ENCODE measurements around the gene OR6X1. TPM values are rescaled to one million over a fixed set of nuclear protein-coding genes. Genes with fewer than 3 reads are reported as not detected.
A peak's percentile ranks its signal among the peaks of the same experiment; 100 is the strongest.
"Not testable (repeated sequence)": the region's sequence is repeated elsewhere in the genome, so short reads cannot be mapped to it uniquely, and the experiment has no call there.

OR6X1 gene
- total RNA-seq, 2 donors from 2014 or later: not detected

- Mint-ChIP-seq H3K4me1 (peaks cover 32% of the 10 kb centered on the region), H3K27ac (peak overlapping the region; percentile 94), H3K27me3 (peaks cover 13% of the 10 kb centered on the region), H3K4me3 (peak overlapping the region; percentile 98), H3K36me3 (ENCODE audit: low read depth) (peaks cover 6% of the 10 kb centered on the region)
- no peak for ATAC-seq
- no peak for DNase-seq
- no peaks in the 10 kb centered on the region for H3K9me3 ChIP-seq (ENCODE audit: control insufficient read depth, low read length, poor library complexity, severe bottlenecking)
These were observed 11.6 kb downstream of the OR6X1 start for GRCh38 chr11:123742724-123743120.

GRCh38 chr11:123742031-123742723 lies 12.1 kb downstream of the OR6X1 start:
- Mint-ChIP-seq H3K36me3 (ENCODE audit: low read depth) (peaks cover 6% of the 10 kb centered on the region), H3K27ac (peak overlapping the region; percentile 94), H3K4me3 (peak overlapping the region; percentile 98), H3K27me3 (peaks cover 13% of the 10 kb centered on the region), H3K4me1 (peaks cover 36% of the 10 kb centered on the region)
- no peaks in the 10 kb centered on the region for H3K9me3 ChIP-seq (ENCODE audit: control insufficient read depth, low read length, poor library complexity, severe bottlenecking)
- DNase-seq (no peak), ATAC-seq (peak; percentile 13)

GRCh38 chr11:123741159-123742030 lies 12.9 kb downstream of the OR6X1 start, which contains the start of gene ZNF202:
TSS of gene ZNF202 (minus strand) at chr11:123741660. CDS start at chr11:123730888, 10,772 bp downstream.
- peaks cover 36% of the 10 kb centered on the region for H3K4me1 Mint-ChIP-seq
- ATAC-seq (peak; percentile 98), DNase-seq (peak; percentile 83 to 86 (median 84))
- peak within 1 kb of the TSS; percentile 94 for H3K27ac Mint-ChIP-seq
- H3K27me3 Mint-ChIP-seq: peaks cover 12% of the 10 kb centered on the region
- H3K36me3 Mint-ChIP-seq (ENCODE audit: low read depth): peaks cover 6% of the 10 kb centered on the region
- H3K9me3 ChIP-seq (ENCODE audit: control insufficient read depth, low read length, poor library complexity, severe bottlenecking): no peaks in the 10 kb centered on the region
- peak within 1 kb of the TSS; percentile 98 for H3K4me3 Mint-ChIP-seq

- Mint-ChIP-seq H3K4me3 (peak overlapping the region; percentile 98), H3K4me1 (peaks cover 34% of the 10 kb centered on the region), H3K36me3 (ENCODE audit: low read depth) (peaks cover 6% of the 10 kb centered on the region), H3K27me3 (peaks cover 6% of the 10 kb centered on the region), H3K27ac (peak overlapping the region; percentile 94)
- DNase-seq: no peak
- H3K9me3 ChIP-seq (ENCODE audit: control insufficient read depth, low read length, poor library complexity, severe bottlenecking): no peaks in the 10 kb centered on the region
- ATAC-seq: no peak
These were observed 13.5 kb downstream of the OR6X1 start for GRCh38 chr11:123740787-123741158.

- no peak overlapping the region for H3K4me3 Mint-ChIP-seq
- H3K36me3 Mint-ChIP-seq (ENCODE audit: low read depth): peaks cover 11% of the 10 kb centered on the region
- H3K27me3 Mint-ChIP-seq: no peaks in the 10 kb centered on the region
- DNase-seq: no peak
- no peak overlapping the region for H3K27ac Mint-ChIP-seq
- no peaks in the 10 kb centered on the region for H3K9me3 ChIP-seq (ENCODE audit: control insufficient read depth, low read length, poor library complexity, severe bottlenecking)
- no peak for ATAC-seq
- H3K4me1 Mint-ChIP-seq: peaks cover 37% of the 10 kb centered on the region
These were observed 15.9 kb downstream of the OR6X1 start for GRCh38 chr11:123738374-123738773.

GRCh38 chr11:123736769-123737168 lies 17.5 kb downstream of the OR6X1 start:
- no peak for DNase-seq
- H3K36me3 Mint-ChIP-seq (ENCODE audit: low read depth): peaks cover 10% of the 10 kb centered on the region
- H3K27ac Mint-ChIP-seq: peak overlapping the region; percentile 6
- peaks cover 29% of the 10 kb centered on the region for H3K4me1 Mint-ChIP-seq
- H3K9me3 ChIP-seq (ENCODE audit: control insufficient read depth, low read length, poor library complexity, severe bottlenecking): no peaks in the 10 kb centered on the region
- no peak for ATAC-seq
- H3K4me3 Mint-ChIP-seq: no peak overlapping the region
- H3K27me3 Mint-ChIP-seq: no peaks in the 10 kb centered on the region

GRCh38 chr11:123729602-123730001 lies 24.7 kb downstream of the OR6X1 start:
- H3K4me3 Mint-ChIP-seq: no peak overlapping the region
- H3K27me3 Mint-ChIP-seq: no peaks in the 10 kb centered on the region
- no peak overlapping the region for H3K27ac Mint-ChIP-seq
- H3K4me1 Mint-ChIP-seq: peaks cover 2% of the 10 kb centered on the region
- ATAC-seq (no peak), DNase-seq (no peak)
- H3K36me3 Mint-ChIP-seq (ENCODE audit: low read depth): peaks cover 24% of the 10 kb centered on the region
- peaks cover 3% of the 10 kb centered on the region for H3K9me3 ChIP-seq (ENCODE audit: control insufficient read depth, low read length, poor library complexity, severe bottlenecking)

GRCh38 chr11:123725995-123726655 lies 28.2 kb downstream of the OR6X1 start:
- Mint-ChIP-seq H3K4me3 (no peak overlapping the region), H3K36me3 (ENCODE audit: low read depth) (peaks cover 20% of the 10 kb centered on the region), H3K27ac (no peak overlapping the region), H3K27me3 (no peaks in the 10 kb centered on the region), H3K4me1 (no peaks in the 10 kb centered on the region)
- ATAC-seq: no peak
- H3K9me3 ChIP-seq (ENCODE audit: control insufficient read depth, low read length, poor library complexity, severe bottlenecking): peaks cover 3% of the 10 kb centered on the region
- no peak for DNase-seq

- Mint-ChIP-seq H3K27ac (no peak overlapping the region), H3K36me3 (ENCODE audit: low read depth) (peaks cover 9% of the 10 kb centered on the region), H3K4me3 (no peak overlapping the region), H3K27me3 (peaks cover 38% of the 10 kb centered on the region), H3K4me1 (no peaks in the 10 kb centered on the region)
- ATAC-seq: no peak
- no peaks in the 10 kb centered on the region for H3K9me3 ChIP-seq (ENCODE audit: control insufficient read depth, low read length, poor library complexity, severe bottlenecking)
- DNase-seq: no peak
These were observed 34.9 kb downstream of the OR6X1 start for GRCh38 chr11:123719452-123719851.

- Mint-ChIP-seq H3K27ac (no peak overlapping the region), H3K4me1 (no peaks in the 10 kb centered on the region), H3K4me3 (no peak overlapping the region), H3K36me3 (ENCODE audit: low read depth) (peaks cover 9% of the 10 kb centered on the region), H3K27me3 (peaks cover 44% of the 10 kb centered on the region)
- ATAC-seq: no peak
- no peak for DNase-seq
- no peaks in the 10 kb centered on the region for H3K9me3 ChIP-seq (ENCODE audit: control insufficient read depth, low read length, poor library complexity, severe bottlenecking)
These were observed 35.8 kb downstream of the OR6X1 start for GRCh38 chr11:123718469-123718868.

GRCh38 chr11:123718063-123718462 lies 36.3 kb downstream of the OR6X1 start:
- no peaks in the 10 kb centered on the region for H3K9me3 ChIP-seq (ENCODE audit: control insufficient read depth, low read length, poor library complexity, severe bottlenecking)
- ATAC-seq (no peak), DNase-seq (no peak)
- no peaks in the 10 kb centered on the region for H3K4me1 Mint-ChIP-seq
- peaks cover 44% of the 10 kb centered on the region for H3K27me3 Mint-ChIP-seq
- no peak overlapping the region for H3K4me3 Mint-ChIP-seq
- H3K36me3 Mint-ChIP-seq (ENCODE audit: low read depth): peaks cover 9% of the 10 kb centered on the region
- no peak overlapping the region for H3K27ac Mint-ChIP-seq

GRCh38 chr11:123712627-123713026 lies 41.7 kb downstream of the OR6X1 start:
- not testable (repeated sequence) for H3K4me3 Mint-ChIP-seq; H3K36me3 Mint-ChIP-seq (ENCODE audit: low read depth); H3K27ac Mint-ChIP-seq; ATAC-seq; DNase-seq; H3K4me1 Mint-ChIP-seq; H3K9me3 ChIP-seq (ENCODE audit: control insufficient read depth, low read length, poor library complexity, severe bottlenecking)
- H3K27me3 Mint-ChIP-seq: peaks cover 54% of the 10 kb centered on the region

GRCh38 chr11:123707606-123708205 lies 46.6 kb downstream of the OR6X1 start:
- no peaks in the 10 kb centered on the region for H3K36me3 Mint-ChIP-seq (ENCODE audit: low read depth)
- no peak overlapping the region for H3K27ac Mint-ChIP-seq
- H3K4me3 Mint-ChIP-seq: no peak overlapping the region
- H3K9me3 ChIP-seq (ENCODE audit: control insufficient read depth, low read length, poor library complexity, severe bottlenecking): no peaks in the 10 kb centered on the region
- DNase-seq (peak in 1 of 3 donors; percentile 20), ATAC-seq (peak; percentile 58)
- H3K4me1 Mint-ChIP-seq: peaks cover 6% of the 10 kb centered on the region
- H3K27me3 Mint-ChIP-seq: peaks cover 34% of the 10 kb centered on the region

All from T-helper 17 cell (primary cell).